Transverse colon (tissue), 4 donors: ENCODE data around the gene PHF13.

Experiments used
- CTCF ChIP-seq, 5 experiments: fragments of 200-600 bp in 3 of 5; fragments of 450-650 bp in 2 of 5; sonication (generic) in 3 of 5; IDR thresholded peaks; 1 replicate in 2 of 5; 2 replicates in 3 of 5; pipeline ENCODE4 v1.5.1; 2016 to 2017; ENCODE audit warnings: antibody characterized with exemption in 5 of 5, inconsistent platforms in 3 of 5, mild to moderate bottlenecking in 2 of 5, moderate library complexity in 1 of 5
- EP300 ChIP-seq: sonication (generic); formaldehyde crosslinking; IDR thresholded peaks from one replicate; pipeline ENCODE4 v1.6.1; 2017; ENCODE audit warnings: antibody characterized with exemption, low read depth
- POLR2A ChIP-seq: fragments of 450-650 bp; IDR thresholded peaks from one replicate; pipeline ENCODE4 v1.6.1; 2016; ENCODE audit warnings: antibody characterized with exemption, mild to moderate bottlenecking, moderate library complexity
- POLR2AphosphoS5 ChIP-seq, 3 donors: sonication (generic); formaldehyde crosslinking; IDR thresholded peaks; one replicate each; pipeline ENCODE4 v1.6.1; 2016; ENCODE audit warnings: antibody characterized with exemption in 3 of 3

GRCh38 chr1:6582370-6582769 is 31.2 kb upstream of the PHF13 start:
- TF ChIP-seq CTCF (IDR thresholded peaks at IDR 0.05) (no peak), POLR2A (peak; percentile 65), POLR2AphosphoS5 (IDR thresholded peaks at IDR 0.05) (peak; percentile 35 to 81 (median 81)), EP300 (no peak)
